22Rv1 (cell line): ENCODE data around the gene TAS2R42.

Source experiments
- CTCF ChIP-seq: fragments of 450-650 bp; IDR thresholded peaks from 2 replicates; pipeline ENCODE4 v1.5.1; 2017; ENCODE audit warnings: mild to moderate bottlenecking
- ZFX ChIP-seq: fragments of 450-650 bp; IDR thresholded peaks from 2 replicates; pipeline ENCODE4 v1.6.1; 2017; ENCODE audit warnings: antibody characterized with exemption, borderline replicate concordance

- TF ChIP-seq ZFX (no peak), CTCF (no peak)
Observed at GRCh38 chr12:11174022-11174421, 12.7 kb downstream of the TAS2R42 start.
